Thyroid gland (tissue), 4 donors: ENCODE results near the gene MRPL9.

Source experiments
- POLR2A ChIP-seq, 2 donors: fragments of 450-650 bp; IDR thresholded peaks; one replicate each; pipeline ENCODE4 v1.6.1; 2017; ENCODE audit warnings: antibody characterized with exemption in 2 of 2, mild to moderate bottlenecking in 2 of 2, moderate library complexity in 1 of 2
- TF ChIP-seq, protein P1 (sequence below), 6 experiments: fragments of 200-600 bp in 3 of 6; fragments of 450-650 bp in 3 of 6; sonication (generic) in 3 of 6; IDR thresholded peaks; one replicate each; pipeline ENCODE4 v1.5.1; 2016 to 2019; ENCODE audit warnings: antibody characterized with exemption in 6 of 6, mild to moderate bottlenecking in 2 of 6, inconsistent platforms in 1 of 6, moderate library complexity in 1 of 6

DNA sequence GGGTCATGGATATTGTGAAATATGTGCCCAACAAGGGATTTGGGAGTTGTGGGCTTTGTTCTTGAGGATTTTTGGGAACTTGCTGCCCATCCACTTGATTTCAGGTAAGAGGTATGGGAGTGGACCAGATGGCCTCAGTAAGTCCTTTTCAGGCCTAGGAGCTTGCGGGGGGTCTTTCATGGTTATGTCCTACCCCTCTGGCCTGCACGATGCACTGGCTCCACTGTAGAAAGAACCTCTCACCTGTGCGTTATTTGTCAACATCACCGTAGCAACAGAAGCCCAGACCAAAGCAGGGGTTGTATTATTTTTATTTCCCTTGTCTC, 33.4 kb downstream of the MRPL9 start:
- TF ChIP-seq, protein P1, sequence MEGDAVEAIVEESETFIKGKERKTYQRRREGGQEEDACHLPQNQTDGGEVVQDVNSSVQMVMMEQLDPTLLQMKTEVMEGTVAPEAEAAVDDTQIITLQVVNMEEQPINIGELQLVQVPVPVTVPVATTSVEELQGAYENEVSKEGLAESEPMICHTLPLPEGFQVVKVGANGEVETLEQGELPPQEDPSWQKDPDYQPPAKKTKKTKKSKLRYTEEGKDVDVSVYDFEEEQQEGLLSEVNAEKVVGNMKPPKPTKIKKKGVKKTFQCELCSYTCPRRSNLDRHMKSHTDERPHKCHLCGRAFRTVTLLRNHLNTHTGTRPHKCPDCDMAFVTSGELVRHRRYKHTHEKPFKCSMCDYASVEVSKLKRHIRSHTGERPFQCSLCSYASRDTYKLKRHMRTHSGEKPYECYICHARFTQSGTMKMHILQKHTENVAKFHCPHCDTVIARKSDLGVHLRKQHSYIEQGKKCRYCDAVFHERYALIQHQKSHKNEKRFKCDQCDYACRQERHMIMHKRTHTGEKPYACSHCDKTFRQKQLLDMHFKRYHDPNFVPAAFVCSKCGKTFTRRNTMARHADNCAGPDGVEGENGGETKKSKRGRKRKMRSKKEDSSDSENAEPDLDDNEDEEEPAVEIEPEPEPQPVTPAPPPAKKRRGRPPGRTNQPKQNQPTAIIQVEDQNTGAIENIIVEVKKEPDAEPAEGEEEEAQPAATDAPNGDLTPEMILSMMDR (IDR thresholded peaks at IDR 0.05), result no peak
- TF ChIP-seq POLR2A (IDR thresholded peaks at IDR 0.05), result no peak
